ENCODE data around the gene GALNT2.

GALNT2 gene

DNA sequence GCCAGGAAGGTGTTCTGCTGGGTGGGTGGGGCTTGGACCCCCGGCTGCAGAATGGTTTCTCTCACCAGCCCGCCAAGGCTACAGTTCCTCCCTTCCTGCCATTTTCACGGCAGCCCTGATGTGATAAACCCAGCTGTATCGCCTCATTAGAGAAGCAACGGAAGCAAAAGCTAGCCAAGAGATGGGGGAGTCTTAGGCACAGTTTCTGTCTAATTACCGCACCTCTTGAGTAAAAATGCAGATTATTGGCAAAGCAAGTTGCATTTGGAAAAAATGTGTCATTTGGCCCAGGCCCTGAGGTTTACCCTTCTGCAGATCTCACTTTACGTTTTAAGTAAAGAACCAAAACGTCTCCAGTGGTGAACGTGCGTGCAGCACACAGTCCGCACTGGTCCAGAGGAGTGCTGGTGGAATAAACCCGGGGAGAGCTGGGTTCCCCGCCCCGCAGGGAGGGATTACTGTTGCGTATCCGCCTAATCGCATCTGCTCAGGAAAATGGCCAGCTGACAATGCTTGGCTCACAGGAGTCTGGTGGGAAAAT lies 109.9 kb downstream of the GALNT2 start:
- no peak overlapping the region for H3K4me3 ChIP-seq (ENCODE audit: control insufficient read depth, low read depth, low read length)
- TF ChIP-seq, protein P1, sequence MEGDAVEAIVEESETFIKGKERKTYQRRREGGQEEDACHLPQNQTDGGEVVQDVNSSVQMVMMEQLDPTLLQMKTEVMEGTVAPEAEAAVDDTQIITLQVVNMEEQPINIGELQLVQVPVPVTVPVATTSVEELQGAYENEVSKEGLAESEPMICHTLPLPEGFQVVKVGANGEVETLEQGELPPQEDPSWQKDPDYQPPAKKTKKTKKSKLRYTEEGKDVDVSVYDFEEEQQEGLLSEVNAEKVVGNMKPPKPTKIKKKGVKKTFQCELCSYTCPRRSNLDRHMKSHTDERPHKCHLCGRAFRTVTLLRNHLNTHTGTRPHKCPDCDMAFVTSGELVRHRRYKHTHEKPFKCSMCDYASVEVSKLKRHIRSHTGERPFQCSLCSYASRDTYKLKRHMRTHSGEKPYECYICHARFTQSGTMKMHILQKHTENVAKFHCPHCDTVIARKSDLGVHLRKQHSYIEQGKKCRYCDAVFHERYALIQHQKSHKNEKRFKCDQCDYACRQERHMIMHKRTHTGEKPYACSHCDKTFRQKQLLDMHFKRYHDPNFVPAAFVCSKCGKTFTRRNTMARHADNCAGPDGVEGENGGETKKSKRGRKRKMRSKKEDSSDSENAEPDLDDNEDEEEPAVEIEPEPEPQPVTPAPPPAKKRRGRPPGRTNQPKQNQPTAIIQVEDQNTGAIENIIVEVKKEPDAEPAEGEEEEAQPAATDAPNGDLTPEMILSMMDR (IDR thresholded peaks at IDR 0.05; ENCODE audit: control insufficient read depth, insufficient read depth, low read depth, low read length, missing control alignments): no peak
- DNase-seq (ENCODE audit: low read depth): no peak

DNA sequence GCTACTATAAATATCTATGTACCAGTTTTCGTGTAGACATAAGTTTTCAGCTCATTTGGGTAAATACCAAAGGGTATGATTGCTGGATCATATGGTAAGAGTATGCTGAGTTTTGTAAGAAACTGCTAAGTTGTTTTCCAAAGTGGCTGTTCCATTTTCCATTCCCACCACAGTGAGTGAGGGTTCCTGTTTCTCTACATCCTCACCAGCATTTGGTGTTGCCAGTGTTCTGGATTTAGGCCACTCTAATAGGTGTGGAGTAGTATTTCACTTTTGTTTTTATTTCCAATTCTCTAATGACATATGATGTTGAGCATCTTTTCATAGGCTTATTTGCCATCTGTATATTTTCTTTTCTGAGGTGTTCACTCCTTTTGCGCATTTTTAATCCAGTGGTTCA lies 112.2 kb downstream of the GALNT2 start:
- no peak overlapping the region for H3K4me3 ChIP-seq (ENCODE audit: control insufficient read depth, low read depth, low read length)
- TF ChIP-seq, protein P1 (IDR thresholded peaks at IDR 0.05; ENCODE audit: control insufficient read depth, insufficient read depth, low read depth, low read length, missing control alignments): no peak
- DNase-seq (ENCODE audit: low read depth): no peak

DNA sequence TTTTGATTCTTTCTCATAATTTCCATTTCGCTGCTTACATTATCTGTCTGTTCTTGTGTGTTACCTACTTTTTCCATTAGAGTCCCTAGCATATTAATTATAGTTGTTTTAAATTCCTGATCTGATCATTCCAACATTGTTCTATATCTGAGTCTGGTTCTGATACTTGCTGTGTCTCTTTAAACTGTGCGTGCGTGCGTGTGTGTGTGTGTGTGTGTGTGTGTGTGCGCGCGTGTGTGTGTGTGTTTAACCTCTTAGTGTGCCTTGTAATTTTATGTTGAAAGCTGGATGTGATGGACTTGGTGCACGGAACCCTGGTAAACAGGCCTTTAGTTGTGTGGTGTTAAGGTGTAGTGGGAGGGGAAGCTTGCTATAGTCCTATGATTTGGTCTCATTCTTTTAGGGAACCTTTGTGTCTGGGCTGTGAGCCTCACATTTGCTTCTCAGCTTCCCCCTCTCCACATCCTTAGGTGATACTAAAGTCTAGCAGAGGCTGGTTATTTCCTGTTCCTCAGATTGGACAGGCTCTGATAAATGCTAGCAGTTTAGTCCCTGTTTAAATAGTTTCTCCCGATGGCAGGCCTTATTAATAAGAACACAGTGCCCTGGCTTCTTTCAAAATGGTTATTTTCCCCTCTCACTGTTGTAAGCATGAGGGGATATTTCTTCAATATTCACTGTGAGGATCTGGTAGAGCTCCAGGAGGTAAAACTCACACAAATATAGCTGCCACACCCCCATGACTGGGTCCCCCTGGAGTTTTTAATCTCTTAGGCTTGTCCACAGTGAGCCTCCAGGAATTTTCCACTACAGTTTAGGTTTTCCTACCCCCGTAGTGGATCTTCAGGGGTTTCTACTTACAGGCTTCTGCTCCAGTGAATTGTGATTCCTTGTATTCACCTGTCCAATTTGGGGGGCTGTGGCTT lies 118.3 kb downstream of the GALNT2 start:
- no peak for DNase-seq (ENCODE audit: low read depth)
- no peak overlapping the region for H3K4me3 ChIP-seq (ENCODE audit: control insufficient read depth, low read depth, low read length)
- TF ChIP-seq, protein P1 (IDR thresholded peaks at IDR 0.05; ENCODE audit: control insufficient read depth, insufficient read depth, low read depth, low read length, missing control alignments): no peak

DNA sequence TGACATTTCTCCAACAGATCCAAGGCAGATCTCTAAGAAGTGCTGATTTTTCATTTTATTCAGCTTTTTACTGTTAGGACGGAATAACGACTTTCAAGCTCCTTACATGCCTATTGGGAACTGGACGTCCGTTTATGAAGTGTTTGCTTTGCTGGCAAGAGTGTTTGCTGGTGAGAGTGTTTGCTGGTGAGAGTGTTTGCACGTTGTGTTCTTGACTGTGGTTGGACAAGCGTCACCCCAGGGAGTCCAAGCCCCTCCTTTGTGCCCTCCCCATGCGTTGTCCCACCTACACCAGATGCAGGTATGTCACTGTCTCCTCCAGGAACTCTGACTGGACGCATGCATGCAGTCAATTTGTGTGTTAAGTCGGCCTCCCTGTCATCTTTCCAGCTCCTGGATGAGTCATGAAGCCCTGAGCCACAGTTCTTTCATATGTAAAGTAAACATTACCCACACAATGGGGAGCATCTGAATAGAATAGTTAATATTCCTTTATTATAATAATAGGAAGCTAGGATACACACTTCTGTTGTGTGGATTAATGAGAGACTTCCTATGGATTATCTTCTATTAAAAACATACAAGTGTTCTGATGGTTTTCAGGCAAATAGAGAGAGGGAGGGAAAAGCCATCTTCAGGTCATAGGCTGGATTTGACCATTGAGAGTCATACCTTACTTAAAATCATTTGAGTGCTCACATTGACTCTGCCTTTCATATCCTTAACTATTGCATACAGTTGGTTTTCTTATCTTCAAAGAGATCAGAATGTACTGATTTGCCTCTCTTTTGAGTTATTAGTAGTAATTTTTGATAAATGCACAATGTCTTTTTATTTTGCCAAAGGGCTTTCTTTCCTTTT lies 119.2 kb downstream of the GALNT2 start:
- no peak for DNase-seq (ENCODE audit: low read depth)
- H3K4me3 ChIP-seq (ENCODE audit: control insufficient read depth, low read depth, low read length): no peak overlapping the region
- TF ChIP-seq, protein P1 (IDR thresholded peaks at IDR 0.05; ENCODE audit: control insufficient read depth, insufficient read depth, low read depth, low read length, missing control alignments): no peak

DNA sequence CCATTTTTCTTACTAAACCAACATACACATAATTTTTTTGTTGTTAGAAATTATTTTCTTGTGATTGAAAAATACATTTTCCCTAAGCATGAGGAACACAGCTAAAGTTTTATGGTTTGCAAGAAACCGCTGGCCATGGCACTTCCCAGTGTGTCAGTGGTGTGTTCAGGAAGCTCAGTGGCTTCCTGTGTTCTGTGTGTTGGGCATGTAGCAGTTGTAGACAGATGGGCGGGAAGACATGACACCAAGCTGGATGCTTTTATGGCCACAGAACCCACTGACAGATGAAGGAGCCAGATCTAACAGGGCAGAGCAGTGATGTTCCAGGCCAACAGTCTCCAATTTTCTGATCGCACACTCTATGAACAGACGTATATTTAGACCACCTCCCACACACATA lies 119.8 kb downstream of the GALNT2 start:
- TF ChIP-seq, protein P1 (IDR thresholded peaks at IDR 0.05; ENCODE audit: control insufficient read depth, insufficient read depth, low read depth, low read length, missing control alignments): no peak
- DNase-seq (ENCODE audit: low read depth): no peak
- H3K4me3 ChIP-seq (ENCODE audit: control insufficient read depth, low read depth, low read length): no peak overlapping the region

DNA sequence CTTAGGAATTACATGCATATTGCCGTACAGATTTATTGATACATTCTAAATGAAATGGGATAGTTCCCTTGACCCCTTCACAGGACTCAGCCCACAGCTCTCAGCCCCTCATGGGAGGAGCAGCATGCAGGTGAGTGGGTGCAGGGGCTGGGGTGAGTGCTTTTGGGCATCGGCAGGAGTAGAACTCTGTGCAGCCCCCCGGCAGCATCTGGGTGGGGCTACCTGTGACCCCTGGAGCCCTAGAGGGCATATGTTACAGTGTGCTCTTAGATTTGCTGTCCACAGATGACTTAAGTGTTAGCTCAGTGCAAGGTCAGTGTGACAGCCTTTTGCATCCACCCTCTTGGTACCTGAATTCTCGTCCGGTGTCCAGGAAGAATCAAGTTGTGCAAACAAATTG lies 120.3 kb downstream of the GALNT2 start:
- DNase-seq (ENCODE audit: low read depth): no peak
- TF ChIP-seq, protein P1 (IDR thresholded peaks at IDR 0.05; ENCODE audit: control insufficient read depth, insufficient read depth, low read depth, low read length, missing control alignments): no peak
- no peak overlapping the region for H3K4me3 ChIP-seq (ENCODE audit: control insufficient read depth, low read depth, low read length)
